OCI-M2 (cell line): ENCODE measurements around the gene DOCK9.

Experiments
- DNase-seq: peaks from one replicate; lab custom pipeline; 2025; ENCODE audit not compliant: unreplicated experiment; lab: John Stamatoyannopoulos, UW

The DOCK9 gene

DNA sequence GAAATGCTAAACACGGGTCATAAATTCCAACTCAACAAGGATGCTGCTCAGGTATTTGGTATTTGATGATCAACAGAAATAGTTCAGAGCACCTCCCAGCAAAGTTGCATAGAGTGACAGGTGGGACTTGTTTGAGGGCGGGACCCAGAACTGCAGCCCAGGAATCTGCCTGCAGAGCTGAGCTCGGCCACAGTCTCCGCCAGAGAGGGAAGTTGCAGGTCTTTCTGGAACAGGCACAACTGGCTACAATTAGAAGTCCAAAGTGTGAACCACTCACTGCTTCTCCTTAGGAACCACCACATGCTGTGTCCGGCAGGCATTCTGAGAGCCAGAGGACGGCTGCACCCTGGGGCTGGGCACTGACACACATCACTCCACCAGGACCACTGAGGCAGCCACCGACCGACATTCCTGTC, 226.5 kb downstream of the DOCK9 start:
- DNase-seq, result no peak

DNA sequence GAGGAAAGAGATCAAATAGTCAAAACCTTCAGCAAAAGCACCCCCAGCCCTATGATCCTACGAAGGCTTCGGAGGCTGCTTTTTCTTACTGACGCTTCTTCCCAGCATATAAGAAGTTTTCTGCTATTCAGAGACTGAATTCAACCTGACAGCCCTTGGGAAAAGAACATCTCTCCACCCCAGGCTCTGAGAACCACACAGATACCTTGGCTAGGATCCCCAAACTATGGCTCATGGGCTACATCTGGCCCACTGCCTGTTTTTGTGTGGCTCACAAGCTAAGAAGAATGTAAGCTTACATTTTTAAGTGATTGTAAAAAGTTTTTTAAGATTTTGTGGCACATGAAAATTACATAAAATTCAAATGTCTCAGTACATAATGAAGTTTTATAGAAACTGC, 228.4 kb downstream of the DOCK9 start:
- no peak for DNase-seq

DNA sequence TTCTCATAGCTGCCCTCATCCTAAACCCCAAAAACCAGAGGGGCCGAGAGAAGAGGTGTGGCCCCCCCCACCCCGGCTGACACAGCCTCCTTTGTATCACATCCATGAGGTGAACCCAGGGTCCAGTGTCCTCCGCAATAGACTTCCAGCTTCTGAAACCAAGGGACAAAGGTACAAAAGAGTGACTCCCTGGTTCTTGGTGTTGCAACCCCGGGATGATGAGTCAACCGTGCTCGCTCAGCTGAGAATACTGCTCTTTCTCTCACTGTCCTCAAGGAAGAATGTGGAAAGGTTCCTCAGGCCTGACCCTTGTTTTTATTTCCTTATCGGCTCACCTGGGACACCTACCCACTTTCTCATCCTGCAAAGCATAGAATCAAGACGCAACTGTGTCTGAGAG, 230.9 kb downstream of the DOCK9 start:
- no peak for DNase-seq
